CD4-positive, alpha-beta T cell (primary cell): ENCODE measurements around the gene EVA1A. TPM values are rescaled to one million over a fixed set of nuclear protein-coding genes. Genes with fewer than 3 reads are reported as not detected.

Source experiments
- ATAC-seq: fragments of 200-7000 bp; cut with Tn5 transposase; one replicate; pipeline ENCODE4 v1.10.0; 2022; ENCODE audit warnings: mild to moderate bottlenecking; ENCODE audit not compliant: poor library complexity
- CTCF ChIA-PET: fragments of 350-600 bp; sonication (Branson Sonifier 250); formaldehyde crosslinking; loops from one replicate; lab custom pipeline; 2021; ENCODE audit warnings: antibody characterized with exemption, inconsistent platforms; lab: Charles Lee
- POLR2A ChIA-PET: fragments of 350-600 bp; sonication (Branson Sonifier 250); formaldehyde crosslinking; loops from one replicate; lab custom pipeline; 2021; ENCODE audit warnings: antibody characterized with exemption, inconsistent platforms; lab: Charles Lee
- DNase-seq, 14 experiments: peaks; one replicate each; pipeline ENCODE4 v3.0.0-alpha.2; 2013 to 2020; ENCODE audit warnings: mixed read lengths in 2 of 14
- H3K27ac ChIP-seq, 2 donors: one replicate each; pipeline versions ENCODE4 v1.5.1 to v1.7.0; 2013; ENCODE audit warnings: low read length in 2 of 2, low read depth in 1 of 2, mild to moderate bottlenecking in 1 of 2
- H3K27me3 ChIP-seq, 2 experiments: 1 replicate in 1 of 2; 2 replicates in 1 of 2; pipeline versions ENCODE4 v1.6.1 to v1.7.0; 2013; ENCODE audit warnings: low read length in 2 of 2, control low read depth in 1 of 2, mild to moderate bottlenecking in 1 of 2, moderate library complexity in 1 of 2; ENCODE audit not compliant: insufficient read depth in 2 of 2, control insufficient read depth in 1 of 2
- H3K36me3 ChIP-seq: one replicate; pipeline ENCODE4 v1.6.1; 2013; ENCODE audit warnings: low read length, control low read depth; ENCODE audit not compliant: insufficient read depth
- H3K4me1 ChIP-seq: one replicate; pipeline ENCODE4 v1.6.1; 2013; ENCODE audit warnings: low read length, control low read depth; ENCODE audit not compliant: insufficient read depth
- H3K4me3 ChIP-seq: one replicate; pipeline ENCODE4 v1.5.1; 2013; ENCODE audit warnings: mild to moderate bottlenecking, low read length, moderate library complexity
- H3K9me3 ChIP-seq, 2 experiments: 1 replicate in 1 of 2; 2 replicates in 1 of 2; pipeline versions ENCODE4 v1.6.1 to v1.7.0; 2013; ENCODE audit warnings: low read length in 2 of 2, mild to moderate bottlenecking in 2 of 2, control low read depth in 1 of 2, moderate library complexity in 1 of 2; ENCODE audit not compliant: control insufficient read depth in 1 of 2, insufficient read depth in 1 of 2
- H3K27ac Mint-ChIP-seq: one replicate; pipeline ENCODE4 v1.8.0; 2020; ENCODE audit warnings: mixed read lengths
- H3K27me3 Mint-ChIP-seq: one replicate; pipeline ENCODE4 v1.8.0; 2021; ENCODE audit warnings: mixed read lengths
- H3K36me3 Mint-ChIP-seq: one replicate; pipeline ENCODE4 v1.8.0; 2021; ENCODE audit warnings: low read depth, mixed read lengths
- H3K4me1 Mint-ChIP-seq: one replicate; pipeline ENCODE4 v1.8.0; 2021; ENCODE audit warnings: low read depth, mixed read lengths
- H3K4me3 Mint-ChIP-seq: one replicate; pipeline ENCODE4 v1.8.0; 2020; ENCODE audit warnings: mild to moderate bottlenecking, mixed read lengths
- H3K9me3 Mint-ChIP-seq: one replicate; pipeline ENCODE4 v1.8.0; 2020; ENCODE audit warnings: mixed read lengths
- CTCF ChIP-seq: fragments of 200-600 bp; IDR thresholded peaks from one replicate; pipeline ENCODE4 v1.8.0; 2022; ENCODE audit warnings: antibody characterized with exemption, mild to moderate bottlenecking
- intact Hi-C, 2 experiments: fragments of 100-400 bp; cut with DNase I in 1 of 2; cut with micrococcal nuclease in 1 of 2; formaldehyde crosslinking; loops; one replicate each; pipeline versions ENCODE4 v1.15.1 to v1.9.0; 2023 to 2025; cut with DNase I, micrococcal nuclease
- total RNA-seq, 174 experiments: library from RNA in 2 of 174; stranded (reverse) in 2 of 174; gene quantifications; one replicate each; pipeline ENCODE4 v1.2.3 and lab custom pipeline; 2021 to 2026

EVA1A gene
- total RNA-seq, 2 experiments from 2014 or later: not detected

DNA sequence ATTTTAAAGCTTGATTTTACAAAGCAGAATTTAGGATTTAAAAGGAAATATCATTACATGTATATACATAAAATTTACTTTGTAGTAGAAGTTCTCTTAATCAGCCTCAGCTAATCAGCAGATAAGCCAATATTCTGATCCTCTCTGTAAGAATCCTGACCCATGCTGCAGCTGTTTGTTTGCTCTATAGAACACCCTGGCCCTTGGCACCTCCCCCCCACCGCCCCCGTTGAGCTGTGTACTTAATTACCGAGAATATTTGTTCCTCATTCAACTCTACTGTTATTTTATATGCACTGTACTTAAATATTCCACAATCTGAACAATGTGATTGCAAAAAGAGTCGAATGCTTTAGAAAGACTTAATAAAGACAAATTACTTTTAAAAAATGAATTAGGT lies 98.0 kb downstream of the EVA1A start:
- H3K27ac Mint-ChIP-seq: no peak overlapping the region
- Histone ChIP-seq H3K9me3 (no peaks in the 10 kb centered on the region), H3K4me3 (no peak overlapping the region), H3K27ac (no peak overlapping the region), H3K4me1 (no peaks in the 10 kb centered on the region), H3K27me3 (peaks cover 4 to 13% of the 10 kb centered on the region in 2 experiments), H3K36me3 (no peaks in the 10 kb centered on the region)
- no peaks in the 10 kb centered on the region for H3K36me3 Mint-ChIP-seq
- ATAC-seq (no peak), DNase-seq (no peak)
- H3K4me3 Mint-ChIP-seq: no peak overlapping the region
- TF ChIP-seq CTCF: no peak
- POLR2A ChIA-PET: no interaction called here
- H3K9me3 Mint-ChIP-seq: no peaks in the 10 kb centered on the region
- intact Hi-C loops: no loop called here
- CTCF ChIA-PET: no interaction called here
- no peaks in the 10 kb centered on the region for H3K4me1 Mint-ChIP-seq
- H3K27me3 Mint-ChIP-seq: peaks cover 55% of the 10 kb centered on the region

DNA sequence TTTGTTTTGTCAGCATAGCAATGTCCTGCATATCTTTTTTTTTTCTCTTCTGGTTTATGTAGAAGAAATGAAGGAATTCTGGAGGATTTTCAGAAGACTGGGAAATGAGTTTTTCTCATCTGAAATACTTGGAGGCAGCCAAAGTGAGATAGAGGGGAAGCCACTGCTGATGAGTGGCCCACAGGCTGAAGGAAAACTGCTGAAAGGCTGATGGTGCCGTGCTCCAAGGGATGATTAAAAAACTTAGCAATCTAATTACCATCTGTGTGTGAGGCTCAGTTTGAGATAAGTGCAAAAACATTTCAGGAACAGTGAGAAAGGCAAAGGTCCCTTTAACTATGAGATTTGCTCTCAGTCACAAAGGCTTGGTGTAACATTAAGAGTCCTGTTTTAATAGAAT lies 98.5 kb downstream of the EVA1A start:
- ATAC-seq (no peak), DNase-seq (no peak)
- Histone ChIP-seq H3K27me3 (peaks cover 4 to 13% of the 10 kb centered on the region in 2 experiments), H3K36me3 (no peaks in the 10 kb centered on the region), H3K9me3 (no peaks in the 10 kb centered on the region), H3K27ac (no peak overlapping the region), H3K4me1 (no peaks in the 10 kb centered on the region), H3K4me3 (no peak overlapping the region)
- TF ChIP-seq CTCF: no peak
- Mint-ChIP-seq H3K27ac (no peak overlapping the region), H3K36me3 (no peaks in the 10 kb centered on the region), H3K9me3 (no peaks in the 10 kb centered on the region), H3K27me3 (peaks cover 56% of the 10 kb centered on the region), H3K4me1 (no peaks in the 10 kb centered on the region), H3K4me3 (no peak overlapping the region)
- intact Hi-C loops: no loop called here
- ChIA-PET POLR2A (no interaction called here), CTCF (no interaction called here)

DNA sequence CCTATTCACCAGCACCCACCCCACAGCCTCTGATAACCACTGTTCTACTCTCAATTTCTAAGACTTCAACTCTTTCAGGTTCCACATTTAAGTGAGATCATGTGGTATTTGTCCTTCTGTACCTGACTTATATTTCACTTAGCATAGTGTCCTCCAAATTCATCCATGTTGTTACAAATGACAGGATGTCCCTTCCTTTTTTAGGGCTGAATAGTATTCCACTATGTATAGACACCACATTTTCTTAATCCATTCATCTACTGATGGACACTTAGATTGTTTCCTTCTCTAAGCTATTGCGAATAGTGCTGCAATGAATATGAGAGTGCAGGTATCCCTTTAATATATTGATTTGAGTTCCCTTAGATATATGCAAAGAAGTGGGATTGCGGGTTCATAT lies 100.1 kb downstream of the EVA1A start:
- no peak for DNase-seq
- Mint-ChIP-seq H3K27ac (no peak overlapping the region), H3K27me3 (peaks cover 57% of the 10 kb centered on the region), H3K9me3 (no peaks in the 10 kb centered on the region), H3K36me3 (no peaks in the 10 kb centered on the region), H3K4me3 (no peak overlapping the region), H3K4me1 (no peaks in the 10 kb centered on the region)
- no peak overlapping the region for H3K27ac ChIP-seq
- no peak overlapping the region for H3K4me3 ChIP-seq
- POLR2A ChIA-PET: no interaction called here
- intact Hi-C loops: no loop called here
- peaks cover 4 to 13% of the 10 kb centered on the region in 2 experiments for H3K27me3 ChIP-seq
- no peak for TF ChIP-seq CTCF
- no peaks in the 10 kb centered on the region for H3K9me3 ChIP-seq
- CTCF ChIA-PET: no interaction called here
- no peaks in the 10 kb centered on the region for H3K36me3 ChIP-seq
- no peaks in the 10 kb centered on the region for H3K4me1 ChIP-seq
- no peak for ATAC-seq
